GM20000 (cell line): ENCODE results near the gene SRD5A1.

Experiments used
- DNase-seq: peaks from one replicate; pipeline ENCODE4 v3.0.0; 2012; ENCODE audit warnings: low spot score
- TF ChIP-seq, protein P1 (sequence below): IDR thresholded peaks from 2 replicates; pipeline ENCODE4 v1.5.1; 2012; ENCODE audit warnings: mild to moderate bottlenecking, control low read depth; ENCODE audit errors: extremely low read depth, missing control alignments

The SRD5A1 gene

DNA sequence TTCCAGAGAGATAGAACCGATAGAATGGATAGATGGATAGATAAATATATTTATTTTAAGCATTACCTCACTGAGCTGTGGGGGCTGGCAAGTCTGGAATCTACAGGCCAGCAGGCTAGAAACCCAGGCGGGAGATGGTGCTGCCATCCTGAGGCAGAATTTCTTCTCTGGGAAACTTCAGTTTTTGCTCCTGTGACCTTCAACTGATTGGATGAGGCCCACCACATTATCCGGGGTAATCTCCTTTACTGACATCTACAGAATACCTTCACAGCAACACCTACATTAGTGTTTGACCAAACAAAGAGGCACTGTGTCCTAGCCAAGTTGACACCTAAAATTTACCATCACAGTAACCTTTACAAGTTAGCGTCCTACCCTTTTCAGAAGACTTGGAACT, 50.8 kb downstream of the SRD5A1 start:
- DNase-seq: no peak
- TF ChIP-seq, protein P1, sequence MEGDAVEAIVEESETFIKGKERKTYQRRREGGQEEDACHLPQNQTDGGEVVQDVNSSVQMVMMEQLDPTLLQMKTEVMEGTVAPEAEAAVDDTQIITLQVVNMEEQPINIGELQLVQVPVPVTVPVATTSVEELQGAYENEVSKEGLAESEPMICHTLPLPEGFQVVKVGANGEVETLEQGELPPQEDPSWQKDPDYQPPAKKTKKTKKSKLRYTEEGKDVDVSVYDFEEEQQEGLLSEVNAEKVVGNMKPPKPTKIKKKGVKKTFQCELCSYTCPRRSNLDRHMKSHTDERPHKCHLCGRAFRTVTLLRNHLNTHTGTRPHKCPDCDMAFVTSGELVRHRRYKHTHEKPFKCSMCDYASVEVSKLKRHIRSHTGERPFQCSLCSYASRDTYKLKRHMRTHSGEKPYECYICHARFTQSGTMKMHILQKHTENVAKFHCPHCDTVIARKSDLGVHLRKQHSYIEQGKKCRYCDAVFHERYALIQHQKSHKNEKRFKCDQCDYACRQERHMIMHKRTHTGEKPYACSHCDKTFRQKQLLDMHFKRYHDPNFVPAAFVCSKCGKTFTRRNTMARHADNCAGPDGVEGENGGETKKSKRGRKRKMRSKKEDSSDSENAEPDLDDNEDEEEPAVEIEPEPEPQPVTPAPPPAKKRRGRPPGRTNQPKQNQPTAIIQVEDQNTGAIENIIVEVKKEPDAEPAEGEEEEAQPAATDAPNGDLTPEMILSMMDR: no peak

DNA sequence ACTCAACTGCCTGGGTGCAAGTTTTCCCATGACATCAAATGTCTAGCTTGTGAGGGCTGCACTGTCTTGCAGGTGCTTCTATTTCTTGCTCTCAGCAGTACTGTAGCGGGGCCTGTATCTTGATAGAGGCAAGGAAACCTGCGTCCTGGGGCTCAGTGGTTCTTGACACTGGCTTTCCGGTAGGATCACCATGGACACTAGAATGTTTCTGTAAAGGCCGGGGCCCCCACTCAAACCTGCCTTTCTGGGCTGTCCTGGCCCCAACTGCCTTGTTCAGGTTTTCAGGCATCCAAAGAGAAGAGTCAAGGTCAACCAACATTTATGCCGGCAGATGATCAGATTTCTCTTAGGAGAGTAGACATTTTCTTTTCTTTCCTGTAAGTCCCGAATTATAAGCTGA, 53.3 kb downstream of the SRD5A1 start:
- TF ChIP-seq, protein P1: no peak
- no peak for DNase-seq

DNA sequence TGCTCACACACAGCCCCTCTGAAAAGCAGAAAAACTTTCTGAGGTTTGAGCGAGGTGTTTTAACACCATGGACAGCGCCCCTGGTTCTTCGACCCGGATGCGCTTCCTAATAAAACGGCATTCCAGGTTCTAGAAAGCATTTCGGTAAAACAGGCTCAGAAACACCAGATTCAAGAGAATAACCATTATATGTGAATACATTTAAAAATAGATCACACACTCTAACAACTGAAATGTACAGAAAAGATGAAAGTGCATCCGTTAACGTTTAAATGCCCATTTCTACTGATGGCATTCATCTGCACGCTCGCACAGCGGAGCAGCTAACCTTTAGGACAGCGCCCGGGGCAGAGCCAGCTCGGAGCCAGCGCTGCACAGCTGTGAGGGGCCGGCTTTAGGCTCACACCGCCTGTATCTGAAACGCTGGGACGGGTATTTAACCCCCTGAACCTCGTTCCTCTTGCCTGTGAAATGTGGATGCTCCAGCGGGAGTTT, 53.7 kb downstream of the SRD5A1 start:
- TF ChIP-seq, protein P1: no peak
- no peak for DNase-seq

DNA sequence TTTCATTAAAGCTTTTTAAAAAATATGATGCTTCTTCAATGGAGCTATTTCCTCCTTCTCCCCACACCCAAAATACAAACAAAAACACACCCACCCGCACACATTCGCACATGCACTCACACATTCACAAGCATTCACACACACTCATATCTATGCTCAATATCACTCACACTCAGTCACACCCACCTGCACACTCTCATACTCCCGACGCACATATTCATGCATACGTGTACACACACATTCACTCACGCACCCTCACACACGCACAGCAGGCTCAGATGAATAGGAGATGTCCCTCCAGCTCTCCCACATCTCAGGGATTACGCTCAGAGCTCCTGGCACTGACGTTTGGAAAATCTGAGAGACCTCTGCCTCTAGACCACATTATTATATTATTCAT, 54.3 kb downstream of the SRD5A1 start:
- DNase-seq: no peak

DNA sequence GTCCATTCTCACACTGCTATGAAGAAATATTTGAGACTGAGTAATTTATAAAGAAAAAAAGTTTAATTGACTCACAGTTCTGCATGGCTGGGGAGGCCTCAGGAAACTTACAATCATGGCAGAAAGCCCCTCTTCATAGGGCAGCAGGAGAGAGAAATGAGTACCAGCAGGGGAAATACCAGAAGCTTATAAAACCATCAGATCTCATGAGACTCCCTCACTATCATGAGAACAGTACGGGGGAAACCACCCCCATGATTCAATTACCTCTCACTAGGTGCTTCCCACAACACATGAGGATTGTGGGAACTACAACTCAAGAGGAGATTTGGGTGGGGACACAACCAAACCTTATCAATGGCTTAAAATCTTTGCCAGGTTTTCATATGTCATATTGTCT, 59.7 kb downstream of the SRD5A1 start:
- no peak for DNase-seq
- TF ChIP-seq, protein P1: no peak

More for the DNA sequence above, 54.3 kb downstream of the SRD5A1 start:
- TF ChIP-seq, protein P1: no peak

DNA sequence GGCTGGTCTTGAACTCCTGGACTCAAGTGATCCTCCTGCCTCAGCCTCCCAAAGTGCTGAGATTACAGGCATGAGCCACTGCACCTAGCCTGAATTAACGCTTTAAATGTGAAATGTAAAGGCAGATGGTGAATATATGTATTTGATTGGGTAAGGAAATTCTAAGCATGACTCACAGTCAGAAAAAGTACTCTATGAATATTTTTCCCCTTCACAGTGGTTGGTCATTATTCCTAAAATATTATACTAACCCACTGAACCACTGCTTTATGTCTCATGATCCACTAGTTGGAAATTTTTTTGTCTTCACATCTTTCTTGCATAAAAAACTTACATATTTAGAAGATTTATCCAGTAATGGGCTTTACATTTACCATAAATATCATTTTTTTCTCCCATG, 65.5 kb downstream of the SRD5A1 start:
- no peak for DNase-seq
- TF ChIP-seq, protein P1: no peak

DNA sequence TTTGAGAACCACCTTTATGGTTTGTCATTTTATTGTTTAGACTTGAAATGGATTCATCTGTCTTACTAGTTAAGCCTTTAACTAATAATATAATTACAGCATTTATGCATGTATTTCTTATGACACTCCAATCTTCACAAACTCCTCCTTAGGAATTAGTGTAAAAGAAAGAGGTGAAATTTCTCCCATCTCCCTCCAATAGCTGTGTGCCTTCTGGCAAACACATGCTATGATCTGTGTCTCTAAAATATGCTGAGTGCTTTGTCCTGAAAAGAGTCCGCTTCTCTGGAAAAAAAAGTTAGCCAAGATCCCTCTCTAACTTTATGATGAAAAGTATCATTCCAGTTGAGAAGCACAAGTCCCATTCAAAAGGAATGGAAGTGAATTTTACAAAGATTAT, 66.1 kb downstream of the SRD5A1 start:
- TF ChIP-seq, protein P1: no peak

More for the DNA sequence above, 66.1 kb downstream of the SRD5A1 start:
- DNase-seq: no peak
